ENCODE results near the gene SLC23A2.
A peak's percentile ranks its signal among the peaks of the same experiment; 100 is the strongest.
"Not testable (repeated sequence)": the region's sequence is repeated elsewhere in the genome, so short reads cannot be mapped to it uniquely, and the experiment has no call there.

Gene SLC23A2

DNA sequence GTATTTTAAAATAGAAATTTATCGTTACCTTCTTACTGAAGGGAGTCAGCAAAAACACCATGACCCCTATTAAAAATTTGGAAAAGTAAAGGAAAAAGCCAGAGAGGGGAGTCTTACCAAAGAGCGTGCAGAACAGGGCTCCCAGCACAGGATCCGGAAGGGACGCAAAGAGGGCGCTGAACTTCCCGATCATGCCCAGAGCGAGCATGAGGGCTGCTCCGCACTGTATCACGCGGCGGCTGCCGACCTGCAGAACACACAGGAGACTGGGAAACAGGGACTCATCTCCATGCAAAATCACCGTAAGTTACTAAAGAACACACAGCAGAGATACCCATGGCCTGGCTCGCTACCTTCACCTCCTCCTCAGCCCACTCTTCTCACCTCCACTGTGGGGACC, 138.6 kb downstream of the SLC23A2 start:
- no peak overlapping the region for H3K4me3 ChIP-seq
- H3K27ac ChIP-seq, result no peak overlapping the region

DNA sequence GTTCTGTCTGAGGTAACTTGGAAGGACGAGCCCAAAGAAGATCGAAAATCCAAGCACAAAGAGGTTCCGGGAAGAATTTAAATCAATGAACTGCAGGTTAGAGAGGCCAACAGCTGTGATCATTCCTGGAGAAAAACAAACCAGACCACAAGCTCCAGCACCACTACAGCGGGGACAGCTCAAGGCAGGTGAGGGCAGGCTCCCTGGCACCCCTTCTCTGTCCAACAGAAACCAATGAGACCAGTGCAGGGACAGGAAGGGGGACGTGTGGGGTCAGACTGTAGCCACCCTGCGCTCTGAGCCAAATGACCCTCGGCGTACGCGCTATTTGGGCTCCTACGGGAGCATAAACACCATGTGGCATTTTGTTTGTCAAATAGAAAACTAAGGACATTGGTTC, 139.3 kb downstream of the SLC23A2 start:
- no peak overlapping the region for H3K4me3 ChIP-seq
- H3K27ac ChIP-seq, result no peak overlapping the region

DNA sequence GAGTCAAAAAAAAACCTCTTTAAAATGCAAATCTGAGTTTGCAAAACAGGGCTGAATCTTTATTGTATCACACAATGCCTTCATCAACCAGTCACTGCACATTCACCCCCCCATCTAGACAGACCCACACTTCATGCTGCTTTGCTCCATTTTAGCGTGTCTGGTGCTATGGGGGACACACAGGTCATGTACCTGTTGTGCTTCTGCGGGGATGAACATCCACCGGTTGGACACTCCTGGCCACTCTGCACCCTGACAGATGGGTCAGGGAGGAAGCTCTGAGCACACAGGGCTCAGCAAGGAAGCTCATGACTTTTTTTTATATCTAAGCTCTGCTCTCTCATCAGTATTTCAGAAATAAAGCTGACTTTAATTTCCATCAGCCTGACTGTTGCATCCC, 143.3 kb downstream of the SLC23A2 start:
- no peak overlapping the region for H3K27ac ChIP-seq
- H3K4me3 ChIP-seq, result no peak overlapping the region

DNA sequence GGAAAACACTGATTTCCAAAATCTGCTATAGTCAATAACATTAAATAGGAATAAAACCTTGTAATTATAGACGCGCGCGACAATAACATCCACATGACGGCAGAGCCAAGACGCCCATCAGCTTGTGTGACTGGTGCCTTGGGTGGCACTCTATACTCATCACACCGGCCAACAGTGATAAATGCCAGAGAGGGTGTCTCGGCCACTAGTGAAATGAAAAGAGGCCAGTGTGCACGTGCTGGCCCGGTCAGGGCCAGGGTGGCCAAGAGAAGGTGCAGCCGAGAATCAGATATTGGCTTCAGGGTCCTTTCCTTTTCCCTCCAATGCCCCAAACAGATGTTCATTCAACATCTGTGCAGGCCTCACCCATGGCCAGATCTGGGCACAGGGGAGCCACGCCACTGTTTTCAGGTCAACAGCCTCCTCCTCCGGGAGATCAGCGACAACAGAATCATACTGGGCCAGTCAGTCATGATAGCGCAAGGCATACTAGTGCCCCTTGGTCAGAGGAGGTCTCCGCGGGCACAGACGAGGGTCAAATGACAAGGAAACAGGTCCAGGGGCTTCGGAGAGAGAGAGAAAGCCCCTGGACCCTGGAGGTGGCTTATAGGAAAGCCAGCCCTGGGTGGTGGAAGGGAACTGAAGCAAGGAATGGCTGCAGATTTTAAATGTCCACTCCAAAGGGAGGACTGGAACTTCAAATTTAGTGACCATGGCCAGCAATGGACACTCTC, 145.1 kb downstream of the SLC23A2 start:
- Histone ChIP-seq H3K4me3 (no peak overlapping the region), H3K27ac (no peak overlapping the region)

DNA sequence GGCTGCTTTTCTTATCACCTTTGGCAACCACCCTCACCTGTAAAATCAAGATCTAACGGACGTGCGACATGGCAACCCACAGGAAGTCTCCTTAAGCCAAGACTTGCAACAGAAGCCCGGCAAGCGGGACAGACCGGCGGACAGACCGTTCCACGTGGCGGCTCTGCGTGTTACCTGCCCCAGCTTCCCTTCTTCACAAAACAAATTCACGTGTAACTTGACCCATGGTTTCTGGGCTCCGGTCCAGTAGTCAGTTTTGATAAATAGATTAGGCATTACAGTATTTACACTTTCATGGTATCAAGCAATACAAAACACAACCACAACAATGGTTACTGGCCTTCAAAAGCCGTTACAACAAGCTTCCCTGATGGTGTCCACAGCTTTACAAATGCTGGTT, 145.8 kb downstream of the SLC23A2 start:
- H3K27ac ChIP-seq, result no peak overlapping the region
- H3K4me3 ChIP-seq, result no peak overlapping the region

DNA sequence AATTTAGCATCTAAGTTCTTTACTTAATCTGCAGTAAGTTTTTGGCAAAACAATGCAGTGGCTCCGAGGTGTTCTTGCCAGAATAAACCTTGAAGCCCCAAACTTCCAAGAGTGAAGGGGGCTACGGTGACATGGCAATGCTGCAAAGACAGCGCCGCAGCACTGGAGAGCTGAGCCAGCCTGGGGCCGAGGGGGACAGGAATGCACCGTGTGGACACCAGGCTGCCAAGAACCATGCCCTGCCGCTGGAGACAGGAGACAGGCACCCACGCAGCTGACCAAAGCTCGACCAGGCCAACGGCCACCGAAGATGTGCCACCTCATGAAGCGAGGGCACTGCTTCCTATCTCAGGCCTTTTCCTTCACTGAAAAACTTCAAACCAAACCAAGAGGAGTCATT, 146.2 kb downstream of the SLC23A2 start:
- Histone ChIP-seq H3K27ac (no peak overlapping the region), H3K4me3 (no peak overlapping the region)

DNA sequence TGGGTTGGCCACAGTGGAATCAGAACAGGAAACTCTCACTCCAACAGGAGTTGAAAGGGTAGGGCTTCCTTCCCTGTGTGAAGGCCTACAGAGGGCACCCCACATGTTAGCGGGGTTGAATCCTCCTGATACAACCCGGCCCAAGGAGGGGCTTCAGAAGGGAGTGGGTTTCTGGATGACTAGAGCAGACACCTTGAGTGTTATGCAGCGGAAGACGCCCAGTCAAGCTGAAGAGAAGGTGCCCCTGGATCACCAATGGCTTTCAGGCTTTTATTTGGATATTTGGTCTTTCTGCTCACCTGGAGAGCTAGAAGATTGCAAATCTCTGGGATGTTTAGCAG, 146.8 kb downstream of the SLC23A2 start:
- H3K27ac ChIP-seq, result no peak overlapping the region
- H3K4me3 ChIP-seq, result no peak overlapping the region

DNA sequence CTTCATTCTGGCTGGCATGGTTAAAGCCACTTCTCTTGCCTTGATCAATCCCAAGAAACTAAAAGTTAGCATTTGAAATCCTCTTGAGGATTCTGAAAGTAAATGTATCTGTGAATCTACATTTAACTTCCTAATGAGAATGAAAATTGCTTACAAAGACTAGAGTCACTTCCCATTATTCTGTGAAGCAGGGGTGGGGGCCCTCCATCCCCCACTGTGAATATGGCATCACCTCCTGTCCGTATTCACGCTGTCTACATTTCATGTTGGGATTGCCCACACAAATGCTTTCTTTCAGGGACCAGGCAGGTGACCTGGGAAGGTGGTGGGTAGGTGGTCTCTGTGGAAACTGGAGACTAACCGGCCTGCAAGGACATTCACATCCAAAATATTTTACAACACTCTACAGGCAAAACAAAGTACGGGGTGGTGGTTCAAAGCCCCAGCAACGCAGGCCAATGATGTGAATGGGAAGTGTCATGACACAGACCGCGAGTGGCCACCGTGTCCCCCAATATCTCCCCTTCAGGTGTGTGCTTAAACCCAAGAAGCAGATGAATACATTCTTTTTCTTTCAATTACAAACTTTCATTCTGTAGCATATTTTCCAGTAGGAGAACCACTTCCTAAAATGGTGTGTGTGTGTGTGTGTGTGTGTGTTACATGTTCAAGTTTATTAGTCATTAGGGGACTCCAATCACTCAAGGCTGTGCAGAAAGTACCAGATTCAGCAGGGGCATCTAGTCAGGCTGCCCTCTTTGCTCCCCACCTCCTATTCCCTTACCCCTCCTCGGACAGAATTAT, 147.4 kb downstream of the SLC23A2 start:
- Histone ChIP-seq H3K4me3 (no peak overlapping the region), H3K27ac (no peak overlapping the region)

DNA sequence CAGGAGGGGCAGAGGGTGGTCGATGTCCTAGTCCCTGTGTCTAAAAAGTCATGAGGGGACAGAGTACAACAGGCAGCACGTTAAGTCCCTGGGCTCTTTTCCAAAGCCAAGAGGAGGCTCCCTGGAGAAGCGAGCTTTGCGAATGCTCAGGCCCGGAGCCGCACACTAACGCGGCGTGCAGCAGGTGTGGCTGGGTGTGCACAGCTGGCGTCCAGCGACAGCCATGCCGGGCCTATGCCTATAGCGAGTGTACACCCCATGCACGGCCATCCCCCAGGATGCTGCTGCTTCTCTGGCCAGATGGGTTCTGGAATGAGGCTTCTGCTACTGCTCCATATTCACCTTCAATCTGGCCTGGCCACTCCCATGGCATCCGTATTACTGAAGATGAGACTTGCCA, 148.3 kb downstream of the SLC23A2 start:
- Histone ChIP-seq H3K27ac (no peak overlapping the region), H3K4me3 (no peak overlapping the region)

DNA sequence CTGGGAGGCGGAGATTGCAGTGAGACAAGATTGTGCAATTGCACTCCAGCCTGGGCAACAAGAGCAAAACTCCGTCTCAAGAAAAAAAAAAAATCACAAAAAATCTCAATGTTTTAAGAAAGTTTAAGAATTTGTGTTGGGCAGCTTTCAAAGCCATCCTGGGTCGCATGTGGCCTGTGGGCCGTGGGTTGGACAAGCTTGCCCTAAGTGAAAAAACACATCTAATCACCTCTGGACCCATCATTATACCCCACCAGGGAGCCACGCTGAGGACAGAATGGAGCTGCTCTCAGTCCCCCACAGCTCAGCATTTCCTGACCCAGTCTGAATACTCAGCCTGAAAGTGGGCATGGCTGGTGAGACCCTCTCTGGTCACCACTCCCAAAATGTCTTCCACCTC, 150.3 kb downstream of the SLC23A2 start:
- no peak overlapping the region for H3K4me3 ChIP-seq
- H3K27ac ChIP-seq, result no peak overlapping the region

DNA sequence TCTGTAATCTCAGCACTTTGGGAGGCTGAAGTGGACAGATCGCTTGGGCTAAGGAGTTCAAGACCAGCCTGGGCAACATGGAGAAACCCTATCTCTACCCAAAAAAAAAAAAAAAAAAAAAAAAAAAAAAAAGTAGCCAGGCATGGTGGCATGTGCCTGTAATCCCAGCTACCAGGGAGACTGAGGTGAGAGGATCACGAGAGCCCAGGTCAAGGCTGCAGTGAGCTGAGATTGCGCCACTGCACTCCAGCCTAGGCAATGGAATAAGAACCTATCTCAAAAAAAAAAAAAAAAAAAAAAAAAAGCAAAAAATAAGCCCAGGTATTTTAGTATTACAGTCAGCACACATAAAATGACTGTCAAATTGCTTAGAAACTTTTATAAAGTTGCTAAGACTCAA, 152.5 kb downstream of the SLC23A2 start:
- not testable (repeated sequence) for H3K27ac ChIP-seq, H3K4me3 ChIP-seq

DNA sequence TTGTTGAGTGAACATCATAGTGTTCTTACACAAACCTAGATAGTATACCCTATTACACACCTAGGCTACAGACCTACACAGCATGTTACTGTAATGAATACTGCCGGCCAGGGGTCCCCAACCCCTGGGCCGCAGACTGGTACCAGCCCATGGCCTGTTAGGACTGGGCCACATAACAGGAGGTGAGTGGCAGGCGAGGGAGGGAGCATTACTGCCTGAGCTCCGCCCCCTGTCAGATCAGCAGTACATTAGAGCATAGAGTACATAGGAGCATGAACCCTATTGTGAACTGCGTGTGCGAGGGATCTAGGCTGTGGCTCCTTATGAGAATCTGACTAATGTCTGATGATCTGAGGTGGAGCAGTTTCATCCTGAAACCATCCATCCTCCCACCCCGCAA, 153.3 kb downstream of the SLC23A2 start:
- no peak overlapping the region for H3K27ac ChIP-seq

DNA sequence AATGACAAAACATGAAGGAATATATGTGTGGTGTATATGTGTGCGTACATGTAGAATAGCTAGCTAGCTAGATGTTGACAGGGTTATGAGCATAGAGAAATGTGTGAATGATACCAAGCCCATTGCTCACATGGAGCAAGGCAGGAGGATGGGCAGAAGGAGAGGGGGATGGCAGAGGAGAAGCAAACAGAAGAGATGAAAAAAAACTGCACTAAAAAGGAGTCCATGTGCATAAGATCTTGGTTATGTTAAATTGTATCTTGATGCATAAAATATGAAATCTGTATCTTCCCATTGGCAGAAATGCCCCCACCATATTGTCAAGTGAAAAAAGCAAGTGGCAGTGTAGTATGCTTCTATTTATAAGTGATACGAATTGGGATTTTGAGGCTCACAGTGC, 154.5 kb downstream of the SLC23A2 start:
- no peak overlapping the region for H3K4me3 ChIP-seq
- no peak overlapping the region for H3K27ac ChIP-seq

More for the DNA sequence above, 153.3 kb downstream of the SLC23A2 start:
- no peak overlapping the region for H3K4me3 ChIP-seq

DNA sequence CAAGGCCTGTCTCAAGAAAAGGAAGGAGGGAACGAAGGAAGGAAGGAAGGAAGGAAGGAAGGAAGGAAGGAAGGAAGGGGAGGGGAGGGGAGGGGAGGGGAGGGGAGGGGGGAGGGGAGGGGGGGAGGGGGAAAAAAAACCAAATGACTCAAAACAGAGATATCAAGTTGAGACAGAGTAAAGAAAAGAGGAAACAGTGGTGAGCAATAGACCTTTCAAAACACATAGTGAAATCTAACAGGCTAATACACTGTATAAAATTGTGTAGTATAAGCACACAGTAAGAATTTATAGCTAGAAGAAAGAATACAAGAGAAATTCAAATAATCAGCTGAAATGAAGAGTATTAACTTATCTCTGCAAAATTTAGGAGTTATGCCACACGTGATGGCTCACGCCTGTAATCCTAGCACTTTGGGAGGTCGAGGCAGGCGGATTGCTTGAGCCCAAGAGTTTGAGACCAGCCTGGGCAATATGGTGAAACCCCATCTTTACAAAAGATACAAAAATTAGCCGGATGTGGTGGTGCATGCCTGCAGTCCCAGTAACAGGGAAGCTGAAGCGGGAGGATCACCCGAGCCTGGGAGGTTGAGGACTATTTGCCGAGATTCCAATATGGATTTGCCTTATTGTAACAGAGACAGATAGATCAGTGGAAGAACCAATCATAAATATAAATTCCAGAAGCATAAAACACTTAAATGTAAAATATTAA, 156.4 kb downstream of the SLC23A2 start:
- Histone ChIP-seq H3K27ac (no peak overlapping the region), H3K4me3 (no peak overlapping the region)

DNA sequence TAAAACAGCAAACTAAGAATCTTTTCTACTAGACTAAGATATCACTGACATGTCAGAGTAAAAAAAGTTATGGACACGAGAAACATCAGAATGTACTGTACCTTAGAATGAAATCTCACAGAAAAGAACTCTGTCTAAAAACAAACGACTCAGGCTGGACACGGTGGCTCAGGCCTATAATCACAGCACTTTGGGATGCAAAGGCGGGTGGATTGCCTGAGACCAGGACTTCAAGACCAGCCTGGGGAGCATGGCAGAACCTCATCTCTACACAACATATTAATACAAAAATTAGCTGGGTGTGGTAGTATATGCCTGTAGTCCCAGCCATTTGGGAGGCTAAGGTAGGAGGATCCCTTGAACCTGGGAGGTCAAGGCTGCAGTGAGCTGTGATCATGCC, 157.0 kb downstream of the SLC23A2 start:
- H3K4me3 ChIP-seq, result no peak overlapping the region
- H3K27ac ChIP-seq, result no peak overlapping the region

DNA sequence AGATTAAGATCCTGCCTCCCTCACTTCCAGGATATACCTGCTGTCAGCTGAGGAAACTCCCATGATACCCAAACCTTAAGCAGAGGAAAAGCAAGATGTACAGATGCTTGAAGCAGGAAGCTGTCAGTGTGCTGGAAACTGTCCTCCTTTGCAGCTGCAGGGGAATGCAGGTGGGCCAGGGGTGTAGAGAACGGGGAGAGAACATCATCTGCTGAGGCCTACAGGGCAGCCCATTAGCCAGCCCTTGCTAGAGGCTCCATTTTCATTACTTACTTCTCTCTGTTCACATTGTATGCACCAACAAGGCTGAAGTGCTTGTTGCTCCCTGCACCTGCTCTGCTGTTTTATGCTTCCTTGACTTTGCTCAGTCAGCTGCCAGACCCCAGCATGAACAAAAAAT, 160.5 kb downstream of the SLC23A2 start:
- Histone ChIP-seq H3K27ac (no peak overlapping the region), H3K4me3 (no peak overlapping the region)

DNA sequence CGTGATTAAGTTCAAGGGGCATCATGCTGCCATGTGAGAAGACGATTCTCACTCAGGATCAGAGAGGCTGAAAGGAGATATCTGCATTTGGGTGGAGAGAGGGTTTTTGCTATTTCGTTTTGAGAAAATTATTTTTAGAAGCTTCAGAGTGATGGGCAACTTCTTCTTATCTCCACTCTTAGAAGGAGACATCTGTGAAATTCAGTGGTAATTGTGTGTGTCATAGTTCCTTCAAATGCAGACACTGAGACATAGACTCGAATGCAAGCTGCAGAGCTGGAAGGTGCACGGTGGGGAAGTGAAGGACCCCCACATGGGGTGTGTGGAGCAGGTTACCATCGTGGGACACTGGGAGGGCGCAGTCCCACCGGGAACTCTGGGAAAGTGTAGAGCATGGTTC, 162.8 kb downstream of the SLC23A2 start:
- H3K4me3 ChIP-seq, result no peak overlapping the region
- no peak overlapping the region for H3K27ac ChIP-seq

DNA sequence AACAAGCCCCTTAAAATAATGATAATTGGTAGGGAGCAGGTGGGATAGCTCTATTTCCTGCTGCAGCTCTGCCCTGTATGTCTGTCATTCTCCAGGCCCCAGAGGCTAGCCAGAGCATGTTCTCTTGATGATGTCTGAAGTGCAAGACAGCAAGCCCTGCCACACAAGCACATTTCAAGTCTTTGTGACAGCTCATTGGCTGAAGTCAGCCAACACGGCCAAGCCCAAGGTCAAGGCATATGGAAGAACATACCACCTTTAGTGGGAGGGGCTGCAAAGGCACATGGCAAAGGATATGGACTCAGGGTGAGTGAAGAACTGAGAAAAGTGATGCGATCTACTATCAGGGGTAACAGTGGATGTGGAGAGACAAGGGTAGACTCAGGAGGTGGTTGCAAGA, 163.6 kb downstream of the SLC23A2 start:
- Histone ChIP-seq H3K27ac (no peak overlapping the region), H3K4me3 (no peak overlapping the region)

DNA sequence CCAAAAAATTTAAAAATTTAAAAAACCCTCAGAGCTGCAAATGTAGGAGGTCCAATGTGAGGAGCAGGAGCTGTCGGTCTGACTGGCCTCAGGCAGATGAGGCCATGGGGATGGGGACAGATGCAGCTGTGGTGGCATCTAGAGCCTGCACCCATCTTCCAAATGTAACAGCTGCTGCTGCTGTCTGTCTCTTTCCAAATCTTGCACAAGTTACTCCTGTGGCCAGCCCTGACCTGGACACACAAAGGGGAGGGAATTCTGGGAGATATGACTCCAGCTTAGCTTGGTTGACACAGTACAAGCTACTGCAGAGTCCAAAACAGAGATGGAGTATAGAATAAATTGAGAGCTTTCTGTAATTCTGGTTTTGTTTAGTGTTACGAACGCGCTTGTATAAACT, 164.4 kb downstream of the SLC23A2 start:
- Histone ChIP-seq H3K27ac (no peak overlapping the region), H3K4me3 (no peak overlapping the region)

DNA sequence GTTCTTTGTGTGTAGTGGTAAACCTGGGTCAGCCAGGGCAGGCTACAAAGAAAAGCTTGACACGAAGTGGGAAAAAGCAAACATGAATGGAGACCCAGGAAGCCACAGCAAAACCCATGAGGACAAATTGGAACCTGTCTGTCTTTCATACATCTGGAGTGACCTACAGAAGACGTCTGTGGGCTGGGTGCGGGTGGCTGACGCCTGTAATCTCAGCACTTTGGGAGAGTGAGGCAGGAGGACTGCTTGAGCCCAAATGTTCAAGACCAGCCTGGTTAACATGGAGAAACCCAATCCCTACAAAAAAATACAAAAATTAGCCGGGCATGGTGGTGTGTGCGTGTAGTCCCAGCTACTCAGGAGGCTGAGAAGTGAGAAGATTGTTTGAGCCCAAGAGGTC, 164.8 kb downstream of the SLC23A2 start:
- Histone ChIP-seq H3K27ac (peak overlapping the region in 1 of 21 experiments; percentile 23), H3K4me3 (no peak overlapping the region)
